Fibroblast of skin of scalp (primary cell): ENCODE measurements around the gene TTLL12.
A peak's percentile ranks its signal among the peaks of the same experiment; 100 is the strongest.

Experiments used
- DNase-seq: peaks from one replicate; pipeline ENCODE4 v3.0.0-alpha.2; 2013

TTLL12 gene

GRCh38 chr22:43198936-43199335 lies 12.0 kb upstream of the TTLL12 start:
- no peak for DNase-seq

- no peak for DNase-seq
Measured at GRCh38 chr22:43198126-43198525, 11.2 kb upstream of the TTLL12 start.

GRCh38 chr22:43197271-43197941 lies 10.5 kb upstream of the TTLL12 start:
- peak; percentile 51 for DNase-seq

- DNase-seq = no peak
Measured at GRCh38 chr22:43191831-43192230, 4.9 kb upstream of the TTLL12 start.

GRCh38 chr22:43188829-43189545 lies 2.1 kb upstream of the TTLL12 start:
- no peak for DNase-seq

- DNase-seq = peak; percentile 95
Measured at GRCh38 chr22:43187171-43188099, 501 bp upstream of the TTLL12 start.

GRCh38 chr22:43185860-43186261 lies 1.1 kb downstream of the TTLL12 start:
- DNase-seq = peak; percentile 36

GRCh38 chr22:43183496-43184277 lies 3.2 kb downstream of the TTLL12 start:
- peak; percentile 23 for DNase-seq

- DNase-seq = no peak
Measured at GRCh38 chr22:43182726-43183125, 4.2 kb downstream of the TTLL12 start.

GRCh38 chr22:43182118-43182517 lies 4.8 kb downstream of the TTLL12 start:
- no peak for DNase-seq

GRCh38 chr22:43181321-43182076 lies 5.4 kb downstream of the TTLL12 start:
- no peak for DNase-seq

GRCh38 chr22:43180670-43181069 lies 6.3 kb downstream of the TTLL12 start:
- DNase-seq = no peak

- no peak for DNase-seq
Measured at GRCh38 chr22:43179911-43180195, 7.1 kb downstream of the TTLL12 start.

GRCh38 chr22:43179146-43179910 lies 7.6 kb downstream of the TTLL12 start:
- DNase-seq = no peak

- DNase-seq = no peak
Measured at GRCh38 chr22:43177479-43177878, 9.5 kb downstream of the TTLL12 start.

- DNase-seq = no peak
Measured at GRCh38 chr22:43176090-43176489, 10.8 kb downstream of the TTLL12 start.

GRCh38 chr22:43174941-43175531 lies 11.9 kb downstream of the TTLL12 start:
- no peak for DNase-seq

GRCh38 chr22:43173976-43174720 lies 12.8 kb downstream of the TTLL12 start:
- DNase-seq = no peak

- no peak for DNase-seq
Measured at GRCh38 chr22:43173566-43173965, 13.4 kb downstream of the TTLL12 start.

- DNase-seq = no peak
Measured at GRCh38 chr22:43172191-43172590, 14.7 kb downstream of the TTLL12 start.
